WERI-Rb-1 (cell line): ENCODE results near the gene PELO.

Experiments
- DNase-seq: peaks from one replicate; pipeline ENCODE4 v3.0.0-alpha.2; 2020
- H3K27ac ChIP-seq: fragments of 250-450 bp; sonication (Bioruptor Pico); 2 replicates; pipeline ENCODE4 v1.5.1; 2020; ENCODE audit warnings: mild to moderate bottlenecking, moderate library complexity
- H3K27me3 ChIP-seq: fragments of 250-450 bp; sonication (Bioruptor Pico); 2 replicates; pipeline ENCODE4 v1.5.1; 2021; ENCODE audit warnings: mild to moderate bottlenecking, low read depth, moderate library complexity; ENCODE audit not compliant: insufficient read depth, severe bottlenecking
- H3K36me3 ChIP-seq: fragments of 250-450 bp; sonication (Bioruptor Pico); 2 replicates; pipeline ENCODE4 v1.5.1; 2020; ENCODE audit warnings: mild to moderate bottlenecking, moderate library complexity
- H3K4me3 ChIP-seq: 2 replicates; pipeline ENCODE4 v1.5.1; 2011; ENCODE audit warnings: low read depth, mild to moderate bottlenecking, control low read depth, low read length
- H3K9me3 ChIP-seq: fragments of 250-450 bp; sonication (Bioruptor Pico); 2 replicates; pipeline ENCODE4 v1.5.1; 2021; ENCODE audit warnings: mild to moderate bottlenecking, moderate library complexity; ENCODE audit not compliant: severe bottlenecking
- CTCF ChIP-seq: IDR thresholded peaks from 2 replicates; pipeline ENCODE4 v1.5.1; 2011; ENCODE audit warnings: low read depth, mild to moderate bottlenecking, control low read depth, inconsistent platforms, low read length

Gene PELO

GRCh38 chr5:52767766-52768480 is 19.8 kb upstream of the PELO start:
- Histone ChIP-seq H3K27ac (no peak overlapping the region), H3K36me3 (no peaks in the 10 kb centered on the region), H3K27me3 (no peaks in the 10 kb centered on the region), H3K4me3 (no peak overlapping the region), H3K9me3 (no peaks in the 10 kb centered on the region)
- TF ChIP-seq CTCF = no peak
- no peak for DNase-seq

- TF ChIP-seq CTCF = no peak
- DNase-seq = no peak
- H3K9me3 ChIP-seq = no peaks in the 10 kb centered on the region
- H3K4me3 ChIP-seq = no peak overlapping the region
- H3K27ac ChIP-seq = no peak overlapping the region
- no peaks in the 10 kb centered on the region for H3K36me3 ChIP-seq
- H3K27me3 ChIP-seq = no peaks in the 10 kb centered on the region
Measured at GRCh38 chr5:52769061-52769460, 18.7 kb upstream of the PELO start.

DNA sequence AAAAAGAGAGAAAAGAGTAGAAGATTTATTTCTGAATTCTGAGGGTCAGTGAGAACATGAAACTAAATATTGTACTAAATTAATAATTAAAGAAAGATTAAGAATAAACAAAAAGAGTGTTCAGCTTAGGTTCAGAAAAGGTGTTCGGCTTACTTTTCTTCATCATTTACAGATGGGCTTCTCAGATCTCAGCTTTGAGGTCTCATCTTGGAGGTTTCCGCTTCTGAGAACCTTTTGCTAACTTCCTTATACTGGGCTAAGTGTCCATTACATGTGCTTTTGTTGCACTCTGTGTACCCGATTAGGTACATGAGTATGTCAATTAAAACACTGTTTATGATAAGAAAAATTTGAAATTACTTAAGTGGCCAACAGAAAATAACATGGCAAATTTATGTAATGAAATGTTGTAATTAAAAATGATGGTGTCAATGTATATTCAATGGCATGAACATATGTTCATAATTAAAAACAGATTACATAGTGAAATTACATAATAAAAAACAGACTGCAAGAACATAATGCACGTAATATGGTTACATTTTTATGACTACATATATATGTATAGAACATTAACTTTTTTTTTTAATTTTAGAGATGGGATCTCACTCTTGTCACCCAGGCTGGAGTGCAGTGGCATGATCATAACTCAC is 17.3 kb upstream of the PELO start:
- Histone ChIP-seq H3K36me3 (no peaks in the 10 kb centered on the region), H3K27ac (no peak overlapping the region), H3K27me3 (no peaks in the 10 kb centered on the region), H3K4me3 (no peak overlapping the region), H3K9me3 (no peaks in the 10 kb centered on the region)
- TF ChIP-seq CTCF = no peak
- no peak for DNase-seq

DNA sequence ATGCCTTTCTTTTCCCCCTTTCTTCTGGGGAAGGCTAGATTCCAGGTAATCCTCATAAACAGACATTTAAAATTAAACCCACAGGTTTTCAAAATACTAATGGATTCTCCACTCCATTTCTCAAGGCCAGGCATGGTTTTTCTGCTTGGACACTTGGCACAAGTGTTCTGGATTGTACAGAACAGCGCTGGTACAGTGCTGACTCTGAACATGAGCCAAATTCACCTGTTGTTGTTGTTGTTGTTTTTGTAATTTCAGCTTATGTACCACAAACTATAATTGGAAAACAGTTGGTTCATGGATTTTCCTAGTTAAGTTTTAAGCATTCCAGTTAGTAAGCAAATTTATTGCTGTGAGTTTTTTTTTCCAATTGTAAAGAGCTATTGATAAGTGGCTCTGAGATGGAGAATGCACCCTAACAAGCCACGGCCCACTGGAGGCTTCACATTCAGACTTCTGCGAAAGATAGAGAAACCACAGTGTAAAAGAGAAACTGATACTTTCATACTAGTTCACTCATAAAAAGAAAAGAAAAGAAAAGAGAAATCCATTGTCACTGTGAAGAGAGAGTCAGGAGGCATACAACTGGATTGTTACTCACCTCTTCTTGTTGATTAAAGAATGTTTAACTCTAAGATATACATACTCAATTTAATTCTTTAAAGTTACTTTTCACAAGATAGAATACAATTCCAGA is 16.2 kb upstream of the PELO start:
- Histone ChIP-seq H3K36me3 (no peaks in the 10 kb centered on the region), H3K9me3 (no peaks in the 10 kb centered on the region), H3K4me3 (no peak overlapping the region), H3K27me3 (no peaks in the 10 kb centered on the region), H3K27ac (no peak overlapping the region)
- no peak for DNase-seq
- TF ChIP-seq CTCF = no peak

GRCh38 chr5:52772668-52773067 is 15.0 kb upstream of the PELO start:
- DNase-seq = no peak
- no peaks in the 10 kb centered on the region for H3K36me3 ChIP-seq
- no peak overlapping the region for H3K4me3 ChIP-seq
- no peaks in the 10 kb centered on the region for H3K27me3 ChIP-seq
- H3K9me3 ChIP-seq = no peaks in the 10 kb centered on the region
- no peak overlapping the region for H3K27ac ChIP-seq
- no peak for TF ChIP-seq CTCF
